Smooth muscle cell (in vitro differentiated cells): ENCODE results near the gene VAV2. TPM values are rescaled to one million over a fixed set of nuclear protein-coding genes. Genes with fewer than 3 reads are reported as not detected.
A peak's percentile ranks its signal among the peaks of the same experiment; 100 is the strongest.

Experiments used
- DNase-seq: peaks from one replicate; lab custom pipeline; 2025; ENCODE audit not compliant: unreplicated experiment; lab: John Stamatoyannopoulos, UW
- H2AFZ ChIP-seq: fragments of 200-600 bp; sonication (generic); 2 replicates; pipeline ENCODE4 v1.6.0; 2016; ENCODE audit warnings: antibody characterized with exemption, low read depth, mild to moderate bottlenecking
- H3F3A ChIP-seq: fragments of 200-600 bp; sonication (generic); 2 replicates; pipeline ENCODE4 v1.6.0; 2017; ENCODE audit warnings: antibody characterized with exemption, low read depth
- H3K27ac ChIP-seq: fragments of 200-600 bp; sonication (generic); 2 replicates; pipeline ENCODE4 v1.5.1; 2016; ENCODE audit warnings: low read depth, mild to moderate bottlenecking
- H3K27me3 ChIP-seq: fragments of 200-600 bp; sonication (generic); 2 replicates; pipeline ENCODE4 v1.6.1; 2016; ENCODE audit warnings: low read depth, mild to moderate bottlenecking
- H3K36me3 ChIP-seq: fragments of 200-600 bp; sonication (generic); 2 replicates; pipeline ENCODE4 v1.5.1; 2016; ENCODE audit warnings: low read depth
- H3K4me1 ChIP-seq: fragments of 200-600 bp; sonication (generic); 2 replicates; pipeline ENCODE4 v1.5.1; 2016; ENCODE audit warnings: low read depth
- H3K4me2 ChIP-seq: fragments of 200-600 bp; sonication (generic); 2 replicates; pipeline ENCODE4 v1.6.0; 2016; ENCODE audit warnings: mild to moderate bottlenecking
- H3K4me3 ChIP-seq: fragments of 200-600 bp; sonication (generic); 2 replicates; pipeline ENCODE4 v1.5.1; 2016; ENCODE audit warnings: mild to moderate bottlenecking
- H3K79me2 ChIP-seq: fragments of 200-600 bp; sonication (generic); 2 replicates; pipeline ENCODE4 v1.6.0; 2016; ENCODE audit warnings: low read depth, mild to moderate bottlenecking
- H3K9ac ChIP-seq: fragments of 200-600 bp; sonication (generic); 2 replicates; pipeline ENCODE4 v1.6.0; 2016; ENCODE audit warnings: low read depth
- H3K9me3 ChIP-seq: fragments of 200-600 bp; sonication (generic); replicated peaks from 2 replicates; pipeline ENCODE4 v1.5.1; 2016; ENCODE audit warnings: low read depth
- H4K20me1 ChIP-seq: fragments of 200-600 bp; sonication (generic); 2 replicates; pipeline ENCODE4 v1.6.0; 2016; ENCODE audit warnings: low read depth
- CTCF ChIP-seq: fragments of 200-600 bp; sonication (generic); IDR thresholded peaks from 2 replicates; pipeline ENCODE4 v1.5.1; 2017; ENCODE audit warnings: borderline replicate concordance, mild to moderate bottlenecking, antibody characterized with exemption; ENCODE audit not compliant: insufficient read depth, poor library complexity, severe bottlenecking
- WGBS: methylation state at CpG from one replicate; pipeline ENCODE4 v1.1.7; 2016; ENCODE audit warnings: low lambda C conversion rate; 5-methylcytosine and 5-hydroxymethylcytosine counted together
- polyA plus RNA-seq: library from polyadenylated mRNA; unstranded; fragments of >200 nt; fragmentation: Nextera tagmentation; extraction: Ambion mirVana; gene quantifications from 2 replicates; pipeline ENCODE4 v1.2.1, GENCODE V29; 2016
- total RNA-seq: library from RNA; depleted of rRNA; stranded (reverse); fragments of >200 nt; gene quantifications from 2 replicates; pipeline ENCODE4 v1.2.3, GENCODE V29; 2014

The VAV2 gene
- total and polyA plus RNA-seq, 2 experiments from 2014 or later = 26.2 to 35.3 TPM

- no peaks in the 10 kb centered on the region for H3F3A ChIP-seq
- H2AFZ ChIP-seq = no peak overlapping the region
- no peak overlapping the region for H3K4me3 ChIP-seq
- no peaks in the 10 kb centered on the region for H3K27me3 ChIP-seq
- 46% methylated on average over 25 of the region's 25 CpGs for WGBS
- peak overlapping the region; percentile 88 for H3K27ac ChIP-seq
- H4K20me1 ChIP-seq = peaks cover 33% of the 10 kb centered on the region
- DNase-seq = no peak
- H3K36me3 ChIP-seq = no peaks in the 10 kb centered on the region
- no peak for TF ChIP-seq CTCF
- peak overlapping the region; percentile 53 for H3K4me2 ChIP-seq
- peaks cover 78% of the 10 kb centered on the region for H3K79me2 ChIP-seq
- H3K4me1 ChIP-seq = peaks cover 29% of the 10 kb centered on the region
- H3K9me3 ChIP-seq = no peaks in the 10 kb centered on the region
- H3K9ac ChIP-seq = peak overlapping the region; percentile 58
These were observed 103.9 kb downstream of the VAV2 start for GRCh38 chr9:133888048-133888808.

DNA sequence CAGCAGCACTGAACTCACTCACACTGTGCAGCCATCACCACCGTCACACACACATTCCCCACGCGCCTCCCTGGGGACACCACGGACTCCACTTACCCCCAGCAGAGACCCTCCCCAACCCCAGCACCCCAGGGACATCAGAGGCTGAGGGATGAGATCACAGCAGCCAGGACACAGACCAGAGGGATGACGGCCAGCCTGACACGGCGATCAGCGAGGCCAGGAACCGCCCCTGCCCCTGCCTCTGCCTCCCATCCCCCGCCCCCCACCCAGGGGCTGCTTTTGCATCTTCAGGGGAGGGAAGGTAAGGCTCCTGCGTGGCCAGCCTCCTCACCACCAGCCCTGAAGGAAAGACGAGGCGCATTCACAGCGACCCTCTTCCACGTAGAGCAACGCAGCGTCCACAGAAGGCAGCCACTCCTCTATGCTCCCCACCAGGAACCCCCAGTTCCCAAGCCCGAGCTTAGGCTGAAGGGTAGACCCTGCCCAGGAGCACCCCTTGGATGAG, 104.5 kb downstream of the VAV2 start:
- Histone ChIP-seq H3K9me3 (no peaks in the 10 kb centered on the region), H2AFZ (no peak overlapping the region), H3K4me2 (peak overlapping the region; percentile 53), H3K4me3 (no peak overlapping the region), H3K4me1 (peaks cover 35% of the 10 kb centered on the region), H3K27ac (peak overlapping the region; percentile 88), H3K36me3 (no peaks in the 10 kb centered on the region), H3K79me2 (peaks cover 83% of the 10 kb centered on the region), H3K9ac (peak overlapping the region; percentile 58), H3K27me3 (no peaks in the 10 kb centered on the region), H4K20me1 (peaks cover 28% of the 10 kb centered on the region), H3F3A (no peaks in the 10 kb centered on the region)
- TF ChIP-seq CTCF = no peak
- DNase-seq = no peak
- 74% methylated on average over 18 of the region's 18 CpGs for WGBS

DNA sequence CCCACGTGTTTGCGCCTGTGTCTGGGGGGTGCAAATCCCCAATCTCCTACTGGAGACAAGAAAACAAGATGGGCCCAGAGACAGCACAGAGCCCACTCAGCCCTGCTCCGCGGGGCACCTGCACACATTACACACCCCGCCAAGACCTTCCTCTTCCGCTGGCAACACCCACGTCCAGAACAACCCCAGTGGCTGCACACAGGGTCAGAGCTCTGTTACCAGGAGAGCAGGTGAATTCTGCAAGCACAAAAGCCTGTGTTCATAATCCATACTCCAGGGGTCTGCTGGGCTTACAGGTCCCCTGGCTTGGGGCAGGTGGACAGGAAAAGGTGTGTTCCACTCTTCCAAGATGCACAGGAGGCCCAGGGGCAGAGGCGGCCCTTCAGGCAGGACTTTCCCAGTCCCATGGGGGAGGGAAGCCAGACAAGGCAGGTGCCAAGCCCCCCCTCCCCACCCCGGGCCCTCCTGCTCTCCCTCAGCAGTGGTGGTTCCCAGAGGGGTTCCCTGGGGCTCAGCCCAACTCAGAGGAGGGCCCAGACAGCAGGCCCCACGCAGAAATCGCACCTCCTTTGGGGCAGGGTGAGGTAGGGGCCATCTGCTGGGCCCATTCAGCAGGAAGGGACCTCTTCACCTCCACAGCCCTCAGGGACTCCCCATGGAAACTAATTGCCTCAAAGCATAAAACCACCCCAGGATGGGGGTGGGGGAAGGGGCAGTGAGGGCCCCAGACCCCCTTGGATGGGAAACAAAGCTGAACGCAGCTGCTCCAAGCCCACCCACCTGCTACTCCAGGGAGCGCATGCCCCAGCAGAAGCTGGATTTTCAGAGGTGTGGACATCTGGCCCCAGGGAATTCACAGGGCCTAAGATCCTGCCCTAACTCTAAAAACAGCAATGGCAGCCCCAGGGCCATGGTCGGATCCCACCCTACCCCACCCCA, 105.3 kb downstream of the VAV2 start:
- no peak overlapping the region for H3K9ac ChIP-seq
- WGBS = 84% methylated on average over 13 of the region's 14 CpGs
- no peaks in the 10 kb centered on the region for H3K36me3 ChIP-seq
- no peaks in the 10 kb centered on the region for H3K27me3 ChIP-seq
- no peak for DNase-seq
- H3K9me3 ChIP-seq = no peaks in the 10 kb centered on the region
- H3K4me1 ChIP-seq = peaks cover 41% of the 10 kb centered on the region
- peaks cover 7% of the 10 kb centered on the region for H3F3A ChIP-seq
- H3K79me2 ChIP-seq = peaks cover 88% of the 10 kb centered on the region
- peaks cover 23% of the 10 kb centered on the region for H4K20me1 ChIP-seq
- TF ChIP-seq CTCF = no peak
- H3K4me2 ChIP-seq = no peak overlapping the region
- H3K27ac ChIP-seq = peak overlapping the region; percentile 88
- no peak overlapping the region for H2AFZ ChIP-seq
- H3K4me3 ChIP-seq = no peak overlapping the region
